Brain microvascular endothelial cell (primary cell): ENCODE results near the gene SPIRE1.

Source experiments
- DNase-seq: peaks from one replicate; pipeline ENCODE4 v3.0.0-alpha.2; 2020
- H3K27ac ChIP-seq: fragments of 250-450 bp; sonication (Bioruptor Pico); 2 replicates; pipeline ENCODE4 v1.5.1; 2020; ENCODE audit warnings: mild to moderate bottlenecking, moderate library complexity
- H3K27me3 ChIP-seq: fragments of 250-450 bp; sonication (Bioruptor Pico); replicated peaks from 2 replicates; pipeline ENCODE4 v1.5.1; 2020; ENCODE audit warnings: mild to moderate bottlenecking
- H3K36me3 ChIP-seq: fragments of 250-450 bp; sonication (Bioruptor Pico); replicated peaks from 2 replicates; pipeline ENCODE4 v1.5.1; 2020; ENCODE audit warnings: mild to moderate bottlenecking
- H3K4me3 ChIP-seq: 2 replicates; pipeline ENCODE4 v1.5.1; 2011; ENCODE audit warnings: low read depth, mild to moderate bottlenecking, control low read depth, low read length, moderate library complexity
- in situ Hi-C: cut with HindIII; loops from 2 replicates; pipeline ENCODE4 v1.10.0; 2017; ENCODE audit warnings: low sequenced_read_pairs, low pct_ligation_motif_present
- TF ChIP-seq, protein P1 (sequence below): IDR thresholded peaks from 2 replicates; pipeline ENCODE4 v1.5.1; 2011; ENCODE audit warnings: low read depth, mild to moderate bottlenecking, moderate library complexity, low read length, control low read depth, inconsistent platforms; ENCODE audit errors: missing control alignments

SPIRE1 gene

GRCh38 chr18:12592597-12593127 lies 65.2 kb downstream of the SPIRE1 start:
- DNase-seq, result no peak
- TF ChIP-seq, protein P1, sequence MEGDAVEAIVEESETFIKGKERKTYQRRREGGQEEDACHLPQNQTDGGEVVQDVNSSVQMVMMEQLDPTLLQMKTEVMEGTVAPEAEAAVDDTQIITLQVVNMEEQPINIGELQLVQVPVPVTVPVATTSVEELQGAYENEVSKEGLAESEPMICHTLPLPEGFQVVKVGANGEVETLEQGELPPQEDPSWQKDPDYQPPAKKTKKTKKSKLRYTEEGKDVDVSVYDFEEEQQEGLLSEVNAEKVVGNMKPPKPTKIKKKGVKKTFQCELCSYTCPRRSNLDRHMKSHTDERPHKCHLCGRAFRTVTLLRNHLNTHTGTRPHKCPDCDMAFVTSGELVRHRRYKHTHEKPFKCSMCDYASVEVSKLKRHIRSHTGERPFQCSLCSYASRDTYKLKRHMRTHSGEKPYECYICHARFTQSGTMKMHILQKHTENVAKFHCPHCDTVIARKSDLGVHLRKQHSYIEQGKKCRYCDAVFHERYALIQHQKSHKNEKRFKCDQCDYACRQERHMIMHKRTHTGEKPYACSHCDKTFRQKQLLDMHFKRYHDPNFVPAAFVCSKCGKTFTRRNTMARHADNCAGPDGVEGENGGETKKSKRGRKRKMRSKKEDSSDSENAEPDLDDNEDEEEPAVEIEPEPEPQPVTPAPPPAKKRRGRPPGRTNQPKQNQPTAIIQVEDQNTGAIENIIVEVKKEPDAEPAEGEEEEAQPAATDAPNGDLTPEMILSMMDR, result no peak
- no peaks in the 10 kb centered on the region for H3K36me3 ChIP-seq
- H3K27me3 ChIP-seq, result no peaks in the 10 kb centered on the region
- H3K4me3 ChIP-seq, result no peak overlapping the region
- in situ Hi-C loops, result no loop called here
- H3K27ac ChIP-seq, result no peak overlapping the region

GRCh38 chr18:12589448-12589847 lies 68.5 kb downstream of the SPIRE1 start:
- no peak overlapping the region for H3K4me3 ChIP-seq
- no peak for DNase-seq
- TF ChIP-seq, protein P1, result no peak

GRCh38 chr18:12586956-12587355 lies 71.0 kb downstream of the SPIRE1 start:
- Histone ChIP-seq H3K4me3 (no peak overlapping the region), H3K27me3 (no peaks in the 10 kb centered on the region), H3K36me3 (no peaks in the 10 kb centered on the region), H3K27ac (no peak overlapping the region)
- in situ Hi-C loops, result no loop called here
- no peak for DNase-seq
- TF ChIP-seq, protein P1, result no peak

More at GRCh38 chr18:12589448-12589847, 68.5 kb downstream of the SPIRE1 start:
- Histone ChIP-seq H3K36me3 (no peaks in the 10 kb centered on the region), H3K27me3 (no peaks in the 10 kb centered on the region), H3K27ac (no peak overlapping the region)
- in situ Hi-C loops, result no loop called here

- Histone ChIP-seq H3K27me3 (no peaks in the 10 kb centered on the region), H3K27ac (no peak overlapping the region), H3K4me3 (no peak overlapping the region), H3K36me3 (no peaks in the 10 kb centered on the region)
- TF ChIP-seq, protein P1, result no peak
- in situ Hi-C loops, result no loop called here
- DNase-seq, result no peak
Measured at GRCh38 chr18:12585218-12585617, 72.7 kb downstream of the SPIRE1 start.

GRCh38 chr18:12580630-12581342 lies 77.1 kb downstream of the SPIRE1 start:
- in situ Hi-C loops, result no loop called here
- TF ChIP-seq, protein P1, result no peak
- Histone ChIP-seq H3K36me3 (no peaks in the 10 kb centered on the region), H3K27me3 (no peaks in the 10 kb centered on the region), H3K4me3 (no peak overlapping the region), H3K27ac (no peak overlapping the region)
- no peak for DNase-seq

- Histone ChIP-seq H3K27ac (no peak overlapping the region), H3K27me3 (no peaks in the 10 kb centered on the region), H3K36me3 (no peaks in the 10 kb centered on the region), H3K4me3 (no peak overlapping the region)
- TF ChIP-seq, protein P1, result no peak
- in situ Hi-C loops, result no loop called here
- no peak for DNase-seq
Measured at GRCh38 chr18:12579775-12580174, 78.1 kb downstream of the SPIRE1 start.
